ENCODE data around the gene DLG2.

GRCh38 chr11:84890676-84891075, 736.5 kb downstream of the DLG2 start:
- TF ChIP-seq, protein P1, sequence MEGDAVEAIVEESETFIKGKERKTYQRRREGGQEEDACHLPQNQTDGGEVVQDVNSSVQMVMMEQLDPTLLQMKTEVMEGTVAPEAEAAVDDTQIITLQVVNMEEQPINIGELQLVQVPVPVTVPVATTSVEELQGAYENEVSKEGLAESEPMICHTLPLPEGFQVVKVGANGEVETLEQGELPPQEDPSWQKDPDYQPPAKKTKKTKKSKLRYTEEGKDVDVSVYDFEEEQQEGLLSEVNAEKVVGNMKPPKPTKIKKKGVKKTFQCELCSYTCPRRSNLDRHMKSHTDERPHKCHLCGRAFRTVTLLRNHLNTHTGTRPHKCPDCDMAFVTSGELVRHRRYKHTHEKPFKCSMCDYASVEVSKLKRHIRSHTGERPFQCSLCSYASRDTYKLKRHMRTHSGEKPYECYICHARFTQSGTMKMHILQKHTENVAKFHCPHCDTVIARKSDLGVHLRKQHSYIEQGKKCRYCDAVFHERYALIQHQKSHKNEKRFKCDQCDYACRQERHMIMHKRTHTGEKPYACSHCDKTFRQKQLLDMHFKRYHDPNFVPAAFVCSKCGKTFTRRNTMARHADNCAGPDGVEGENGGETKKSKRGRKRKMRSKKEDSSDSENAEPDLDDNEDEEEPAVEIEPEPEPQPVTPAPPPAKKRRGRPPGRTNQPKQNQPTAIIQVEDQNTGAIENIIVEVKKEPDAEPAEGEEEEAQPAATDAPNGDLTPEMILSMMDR (IDR thresholded peaks at IDR 0.05 in 4 of 5, conservative IDR thresholded peaks at IDR 0.05 in 1 of 5) = no peak
- TF ChIP-seq POLR2A (IDR thresholded peaks at IDR 0.05) = no peak
